ENCODE data around the gene ZNF804B. TPM values are rescaled to one million over a fixed set of nuclear protein-coding genes. Genes with fewer than 3 reads are reported as not detected.

The ZNF804B gene
- total RNA-seq, 1 experiment from 2014 or later = not detected

DNA sequence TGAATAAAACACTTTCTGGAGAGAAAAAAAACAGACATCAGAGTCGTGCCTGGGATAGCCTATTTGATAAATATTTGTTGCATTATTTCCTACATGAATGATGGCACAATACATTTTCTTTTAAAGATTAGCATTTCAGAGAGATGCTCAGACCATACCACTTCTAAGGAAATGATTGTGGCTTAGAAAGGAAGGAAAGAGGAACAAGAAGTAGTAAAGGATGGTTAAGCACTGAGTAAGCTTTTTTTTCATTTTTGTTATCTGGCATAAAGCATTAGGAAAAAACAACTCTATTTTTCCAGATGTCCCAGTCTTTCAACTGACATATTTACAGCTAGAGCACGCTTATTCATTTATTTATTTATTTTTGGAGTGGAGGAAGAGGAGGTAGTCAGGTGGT lies 294.9 kb downstream of the ZNF804B start:
- no peaks in the 10 kb centered on the region for H3F3A ChIP-seq (ENCODE audit: low read length, unreplicated experiment)
- CTCF ChIA-PET = no interaction called here

DNA sequence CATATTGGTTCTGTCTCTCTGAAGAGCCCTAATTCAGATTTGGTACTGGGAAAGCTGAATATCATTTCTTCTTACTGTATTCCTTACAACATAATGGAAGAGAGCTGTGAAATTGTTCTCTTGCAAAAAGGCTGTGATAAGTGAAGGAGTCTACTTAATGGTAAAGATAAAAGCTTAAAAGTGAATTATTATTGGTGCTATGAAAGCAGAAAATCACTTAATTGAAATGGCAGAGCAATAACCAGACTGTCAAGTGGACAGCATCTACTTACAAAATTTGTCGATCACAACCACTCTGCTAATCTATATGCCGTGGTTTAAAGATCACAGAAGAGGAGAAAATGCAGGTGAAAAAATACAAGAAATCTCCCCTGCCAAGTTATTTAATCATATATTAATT lies 300.7 kb downstream of the ZNF804B start:
- H3K79me2 ChIP-seq (ENCODE audit: low read length) = no peaks in the 10 kb centered on the region
- H3K4me2 ChIP-seq (ENCODE audit: low read length) = no peak overlapping the region
- no peaks in the 10 kb centered on the region for H3K4me1 ChIP-seq (ENCODE audit: insufficient read depth, low read length)
- TF ChIP-seq, protein P1, sequence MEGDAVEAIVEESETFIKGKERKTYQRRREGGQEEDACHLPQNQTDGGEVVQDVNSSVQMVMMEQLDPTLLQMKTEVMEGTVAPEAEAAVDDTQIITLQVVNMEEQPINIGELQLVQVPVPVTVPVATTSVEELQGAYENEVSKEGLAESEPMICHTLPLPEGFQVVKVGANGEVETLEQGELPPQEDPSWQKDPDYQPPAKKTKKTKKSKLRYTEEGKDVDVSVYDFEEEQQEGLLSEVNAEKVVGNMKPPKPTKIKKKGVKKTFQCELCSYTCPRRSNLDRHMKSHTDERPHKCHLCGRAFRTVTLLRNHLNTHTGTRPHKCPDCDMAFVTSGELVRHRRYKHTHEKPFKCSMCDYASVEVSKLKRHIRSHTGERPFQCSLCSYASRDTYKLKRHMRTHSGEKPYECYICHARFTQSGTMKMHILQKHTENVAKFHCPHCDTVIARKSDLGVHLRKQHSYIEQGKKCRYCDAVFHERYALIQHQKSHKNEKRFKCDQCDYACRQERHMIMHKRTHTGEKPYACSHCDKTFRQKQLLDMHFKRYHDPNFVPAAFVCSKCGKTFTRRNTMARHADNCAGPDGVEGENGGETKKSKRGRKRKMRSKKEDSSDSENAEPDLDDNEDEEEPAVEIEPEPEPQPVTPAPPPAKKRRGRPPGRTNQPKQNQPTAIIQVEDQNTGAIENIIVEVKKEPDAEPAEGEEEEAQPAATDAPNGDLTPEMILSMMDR (conservative IDR thresholded peaks at IDR 0.05; ENCODE audit: low read depth, low read length) = no peak
- TF ChIP-seq EZH2phosphoT487 (IDR thresholded peaks at IDR 0.05; ENCODE audit: borderline replicate concordance, low read length) = no peak
- no peak for TF ChIP-seq EZH2 (IDR thresholded peaks at IDR 0.05; ENCODE audit: low read length, unreplicated experiment)
- BruUV-seq (replicated peaks) = no TSS peak
- no peaks in the 10 kb centered on the region for H3F3A ChIP-seq (ENCODE audit: low read length, unreplicated experiment)
- H3K9ac ChIP-seq (ENCODE audit: low read length) = no peak overlapping the region
- H3K9me2 ChIP-seq (replicated peaks; ENCODE audit: low read length) = no peaks in the 10 kb centered on the region
- H3K27ac ChIP-seq (ENCODE audit: low read length) = no peak overlapping the region
- H2AFZ ChIP-seq (ENCODE audit: low read length) = no peak overlapping the region
- no peak overlapping the region for H3K4me3 ChIP-seq (ENCODE audit: low read length)
- intact Hi-C loops (cut with micrococcal nuclease) = no loop called here
- ATAC-seq (no peak), DNase-seq (no peak)
- no peaks in the 10 kb centered on the region for H3K36me3 ChIP-seq (ENCODE audit: low read depth, low read length)
- CTCF ChIA-PET = no interaction called here
- no peaks in the 10 kb centered on the region for H4K20me1 ChIP-seq (ENCODE audit: low read length)
- H3K9me3 ChIP-seq (ENCODE audit: low read length) = no peaks in the 10 kb centered on the region
- H3K27me3 ChIP-seq (ENCODE audit: low read length) = no peaks in the 10 kb centered on the region
- POLR2A ChIA-PET (ENCODE audit: unreplicated experiment) = no interaction called here

More for the DNA sequence above, 294.9 kb downstream of the ZNF804B start:
- H3K4me3 ChIP-seq (ENCODE audit: low read length) = no peak overlapping the region
- no peak for DNase-seq
- intact Hi-C loops (cut with micrococcal nuclease) = no loop called here
- TF ChIP-seq EZH2 (IDR thresholded peaks at IDR 0.05; ENCODE audit: low read length, unreplicated experiment) (no peak), EZH2phosphoT487 (IDR thresholded peaks at IDR 0.05; ENCODE audit: borderline replicate concordance, low read length) (no peak)
- TF ChIP-seq, protein P1 (conservative IDR thresholded peaks at IDR 0.05; ENCODE audit: low read depth, low read length) = no peak
- no peak overlapping the region for H3K27ac ChIP-seq (ENCODE audit: low read length)
- H3K9me3 ChIP-seq (ENCODE audit: low read length) = no peaks in the 10 kb centered on the region
- no peaks in the 10 kb centered on the region for H3K36me3 ChIP-seq (ENCODE audit: low read depth, low read length)
- no peak overlapping the region for H3K4me2 ChIP-seq (ENCODE audit: low read length)
- H3K79me2 ChIP-seq (ENCODE audit: low read length) = no peaks in the 10 kb centered on the region
- H3K4me1 ChIP-seq (ENCODE audit: insufficient read depth, low read length) = no peaks in the 10 kb centered on the region
- POLR2A ChIA-PET (ENCODE audit: unreplicated experiment) = no interaction called here
- no peaks in the 10 kb centered on the region for H4K20me1 ChIP-seq (ENCODE audit: low read length)
- no peaks in the 10 kb centered on the region for H3K9me2 ChIP-seq (replicated peaks; ENCODE audit: low read length)
- H2AFZ ChIP-seq (ENCODE audit: low read length) = no peak overlapping the region
- H3K27me3 ChIP-seq (ENCODE audit: low read length) = no peaks in the 10 kb centered on the region
- no peak for ATAC-seq
- no peak overlapping the region for H3K9ac ChIP-seq (ENCODE audit: low read length)
- BruUV-seq (replicated peaks) = no TSS peak

DNA sequence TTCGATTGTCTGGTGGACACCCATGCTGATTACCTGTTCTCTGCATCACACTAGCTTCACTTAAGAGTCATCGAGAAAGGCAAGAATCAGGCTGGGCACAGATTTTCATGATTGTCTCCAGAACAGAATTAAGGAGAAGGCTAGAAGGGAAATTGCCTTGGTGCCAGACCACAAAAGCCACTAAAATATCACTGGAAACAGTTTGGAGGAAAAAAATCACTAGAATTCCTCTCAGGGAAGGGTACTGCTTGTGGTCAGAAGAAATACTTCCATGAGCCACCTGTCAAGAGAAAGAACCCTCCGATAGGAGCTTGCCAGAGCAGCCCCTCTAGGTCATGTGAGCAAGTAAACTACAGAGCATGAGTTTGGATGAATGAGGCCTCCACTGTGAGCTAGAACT lies 305.3 kb downstream of the ZNF804B start:
- Histone ChIP-seq H3K27me3 (ENCODE audit: low read length) (no peaks in the 10 kb centered on the region), H3K36me3 (ENCODE audit: low read depth, low read length) (no peaks in the 10 kb centered on the region), H4K20me1 (ENCODE audit: low read length) (no peaks in the 10 kb centered on the region), H3K9me3 (ENCODE audit: low read length) (no peaks in the 10 kb centered on the region), H3K9me2 (replicated peaks; ENCODE audit: low read length) (no peaks in the 10 kb centered on the region), H3F3A (ENCODE audit: low read length, unreplicated experiment) (no peaks in the 10 kb centered on the region), H3K27ac (ENCODE audit: low read length) (no peak overlapping the region), H3K79me2 (ENCODE audit: low read length) (no peaks in the 10 kb centered on the region), H3K9ac (ENCODE audit: low read length) (no peak overlapping the region), H3K4me2 (ENCODE audit: low read length) (no peak overlapping the region), H2AFZ (ENCODE audit: low read length) (no peak overlapping the region), H3K4me1 (ENCODE audit: insufficient read depth, low read length) (no peaks in the 10 kb centered on the region), H3K4me3 (ENCODE audit: low read length) (no peak overlapping the region)
- ChIA-PET CTCF (no interaction called here), POLR2A (ENCODE audit: unreplicated experiment) (no interaction called here)
- TF ChIP-seq, protein P1 (conservative IDR thresholded peaks at IDR 0.05; ENCODE audit: low read depth, low read length) = no peak
- no peak for TF ChIP-seq EZH2 (IDR thresholded peaks at IDR 0.05; ENCODE audit: low read length, unreplicated experiment)
- TF ChIP-seq EZH2phosphoT487 (IDR thresholded peaks at IDR 0.05; ENCODE audit: borderline replicate concordance, low read length) = no peak
- DNase-seq (no peak), ATAC-seq (no peak)
- BruUV-seq (replicated peaks) = no TSS peak
- intact Hi-C loops (cut with micrococcal nuclease) = no loop called here
